Nephron progenitor cell (in vitro differentiated cells): ENCODE data around the gene PATJ.
"Not testable (repeated sequence)": the region's sequence is repeated elsewhere in the genome, so short reads cannot be mapped to it uniquely, and the experiment has no call there.

Experiments used
- DNase-seq: peaks from one replicate; pipeline ENCODE4 v3.0.0; 2021
- H3K27ac Mint-ChIP-seq: 2 replicates; pipeline ENCODE4 v1.8.0; 2021; ENCODE audit warnings: mild to moderate bottlenecking, moderate library complexity, mixed read lengths
- H3K27me3 Mint-ChIP-seq: 2 replicates; pipeline ENCODE4 v1.8.0; 2021; ENCODE audit warnings: mild to moderate bottlenecking, low read depth, mixed read lengths; ENCODE audit not compliant: poor library complexity
- H3K36me3 Mint-ChIP-seq: 2 replicates; pipeline ENCODE4 v1.8.0; 2021; ENCODE audit warnings: low read depth, mixed read lengths
- H3K4me1 Mint-ChIP-seq: 2 replicates; pipeline ENCODE4 v1.8.0; 2021; ENCODE audit warnings: mixed read lengths
- H3K4me3 Mint-ChIP-seq: 2 replicates; pipeline ENCODE4 v1.8.0; 2021; ENCODE audit warnings: mild to moderate bottlenecking, moderate library complexity, mixed read lengths
- H3K9me3 Mint-ChIP-seq: 2 replicates; pipeline ENCODE4 v1.8.0; 2021; ENCODE audit warnings: mild to moderate bottlenecking, moderate library complexity, mixed read lengths
- TF ChIP-seq, protein P1 (sequence below): fragments of 200-600 bp; sonication (generic); IDR thresholded peaks from 2 replicates; pipeline ENCODE4 v1.5.0; 2021; ENCODE audit warnings: antibody characterized with exemption

Gene PATJ

DNA sequence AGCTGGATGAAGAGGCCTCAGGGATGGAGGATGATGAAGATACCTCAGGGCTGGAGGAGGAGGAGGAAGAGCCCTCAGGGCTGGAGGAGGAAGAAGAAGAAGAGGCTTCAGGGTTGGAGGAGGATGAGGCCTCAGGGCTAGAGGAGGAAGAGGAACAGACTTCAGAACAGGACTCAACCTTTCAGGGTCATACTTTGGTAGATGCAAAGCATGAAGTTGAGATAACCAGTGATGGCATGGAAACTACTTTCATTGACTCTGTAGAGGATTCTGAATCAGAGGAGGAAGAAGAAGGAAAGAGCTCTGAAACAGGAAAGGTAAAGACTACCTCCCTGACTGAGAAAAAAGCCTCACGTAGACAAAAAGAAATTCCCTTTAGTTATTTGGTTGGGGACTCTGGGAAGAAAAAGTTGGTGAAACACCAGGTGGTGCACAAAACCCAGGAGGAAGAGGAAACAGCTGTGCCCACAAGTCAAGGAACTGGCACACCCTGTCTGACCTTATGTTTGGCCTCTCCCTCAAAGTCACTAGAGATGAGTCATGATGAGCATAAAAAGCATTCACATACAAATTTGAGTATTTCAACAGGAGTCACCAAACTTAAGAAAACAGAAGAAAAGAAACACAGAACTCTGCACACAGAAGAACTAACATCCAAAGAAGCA lies 467.8 kb downstream of the PATJ start:
- H3K36me3 Mint-ChIP-seq, result peaks cover 48% of the 10 kb centered on the region
- H3K27ac Mint-ChIP-seq, result no peak overlapping the region
- H3K27me3 Mint-ChIP-seq, result no peaks in the 10 kb centered on the region
- no peaks in the 10 kb centered on the region for H3K4me1 Mint-ChIP-seq
- DNase-seq, result no peak
- H3K4me3 Mint-ChIP-seq, result no peak overlapping the region
- H3K9me3 Mint-ChIP-seq, result peaks cover 61% of the 10 kb centered on the region
- TF ChIP-seq, protein P1, sequence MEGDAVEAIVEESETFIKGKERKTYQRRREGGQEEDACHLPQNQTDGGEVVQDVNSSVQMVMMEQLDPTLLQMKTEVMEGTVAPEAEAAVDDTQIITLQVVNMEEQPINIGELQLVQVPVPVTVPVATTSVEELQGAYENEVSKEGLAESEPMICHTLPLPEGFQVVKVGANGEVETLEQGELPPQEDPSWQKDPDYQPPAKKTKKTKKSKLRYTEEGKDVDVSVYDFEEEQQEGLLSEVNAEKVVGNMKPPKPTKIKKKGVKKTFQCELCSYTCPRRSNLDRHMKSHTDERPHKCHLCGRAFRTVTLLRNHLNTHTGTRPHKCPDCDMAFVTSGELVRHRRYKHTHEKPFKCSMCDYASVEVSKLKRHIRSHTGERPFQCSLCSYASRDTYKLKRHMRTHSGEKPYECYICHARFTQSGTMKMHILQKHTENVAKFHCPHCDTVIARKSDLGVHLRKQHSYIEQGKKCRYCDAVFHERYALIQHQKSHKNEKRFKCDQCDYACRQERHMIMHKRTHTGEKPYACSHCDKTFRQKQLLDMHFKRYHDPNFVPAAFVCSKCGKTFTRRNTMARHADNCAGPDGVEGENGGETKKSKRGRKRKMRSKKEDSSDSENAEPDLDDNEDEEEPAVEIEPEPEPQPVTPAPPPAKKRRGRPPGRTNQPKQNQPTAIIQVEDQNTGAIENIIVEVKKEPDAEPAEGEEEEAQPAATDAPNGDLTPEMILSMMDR, result no peak

DNA sequence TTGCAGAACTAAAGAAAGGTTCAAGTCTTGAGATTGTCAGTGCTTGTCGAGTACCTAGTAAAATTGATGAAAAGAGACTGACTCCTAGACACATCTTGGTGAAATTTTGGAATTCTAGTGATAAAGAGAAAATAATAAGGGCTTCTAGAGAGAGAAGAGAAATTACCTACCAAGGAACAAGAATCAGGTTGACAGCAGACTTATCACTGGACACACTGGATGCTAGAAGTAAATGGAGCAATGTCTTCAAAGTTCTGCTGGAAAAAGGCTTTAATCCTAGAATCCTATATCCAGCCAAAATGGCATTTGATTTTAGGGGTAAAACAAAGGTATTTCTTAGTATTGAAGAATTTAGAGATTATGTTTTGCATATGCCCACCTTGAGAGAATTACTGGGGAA lies 468.7 kb downstream of the PATJ start:
- TF ChIP-seq, protein P1, result no peak
- DNase-seq, result no peak
- Mint-ChIP-seq H3K4me1 (no peaks in the 10 kb centered on the region), H3K9me3 (peaks cover 57% of the 10 kb centered on the region), H3K27ac (no peak overlapping the region), H3K27me3 (no peaks in the 10 kb centered on the region), H3K36me3 (peaks cover 48% of the 10 kb centered on the region), H3K4me3 (no peak overlapping the region)

DNA sequence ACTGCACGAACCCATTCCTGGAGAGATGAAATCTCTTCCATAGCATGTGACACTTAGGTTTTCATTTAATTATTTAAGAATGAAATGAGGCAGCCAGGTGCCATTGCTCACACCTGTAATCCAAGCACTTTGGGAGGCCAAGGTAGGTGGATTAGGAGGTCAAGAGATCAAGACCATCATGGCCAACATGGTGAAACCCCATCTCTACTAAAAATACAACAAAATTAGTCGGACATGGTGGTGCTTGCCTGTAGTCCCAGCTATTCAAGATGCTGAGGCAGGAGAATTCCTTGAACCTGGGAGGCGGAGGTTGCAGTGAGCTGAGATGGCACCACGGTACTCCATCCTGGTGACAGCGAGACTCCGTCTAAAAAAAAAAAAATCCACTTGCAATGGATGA lies 470.1 kb downstream of the PATJ start:
- DNase-seq, result no peak
- H3K9me3 Mint-ChIP-seq, result peaks cover 46% of the 10 kb centered on the region
- TF ChIP-seq, protein P1, result no peak
- H3K4me3 Mint-ChIP-seq, result no peak overlapping the region
- no peak overlapping the region for H3K27ac Mint-ChIP-seq
- H3K36me3 Mint-ChIP-seq, result peaks cover 37% of the 10 kb centered on the region
- no peaks in the 10 kb centered on the region for H3K4me1 Mint-ChIP-seq
- H3K27me3 Mint-ChIP-seq, result peaks cover 3% of the 10 kb centered on the region

DNA sequence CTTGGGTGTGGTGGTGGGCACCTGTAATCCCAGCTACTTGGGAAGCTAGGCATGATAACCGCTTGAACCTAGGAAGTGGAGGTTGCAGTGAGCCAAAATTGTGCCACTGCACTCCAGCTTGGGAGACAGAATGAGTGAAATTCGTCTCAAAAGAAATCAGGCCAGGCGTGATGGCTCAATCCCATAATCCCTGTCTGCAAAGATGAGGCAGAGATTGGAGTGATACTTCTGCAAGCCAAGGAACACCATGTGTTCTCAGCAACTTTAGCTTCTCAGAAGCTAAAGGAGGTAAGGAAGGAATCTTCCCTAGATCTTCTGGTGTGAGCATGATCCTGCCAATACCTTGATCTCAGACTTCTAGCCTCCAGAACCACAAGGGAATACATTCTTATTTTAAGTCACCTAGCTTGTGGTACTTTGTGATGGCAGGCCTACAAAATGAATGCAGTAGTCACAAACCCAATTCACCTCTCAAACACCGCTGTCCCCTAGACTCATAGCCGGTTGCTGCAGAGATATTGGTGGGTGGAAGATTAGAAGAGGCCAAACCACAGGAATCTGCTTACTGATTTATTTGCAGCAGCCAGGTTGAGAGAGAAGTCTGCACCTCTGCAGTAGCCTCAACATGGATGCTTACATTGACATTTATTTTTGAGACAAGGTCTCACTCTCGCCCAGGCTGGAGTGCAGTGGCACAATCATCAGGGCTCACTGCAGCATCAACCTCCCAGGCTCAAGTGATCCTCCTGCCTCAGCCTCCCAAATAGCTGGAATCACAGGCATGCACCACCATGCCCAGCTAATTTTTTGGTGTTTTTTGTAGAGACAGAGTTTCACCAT lies 471.0 kb downstream of the PATJ start:
- H3K4me3 Mint-ChIP-seq, result no peak overlapping the region
- H3K4me1 Mint-ChIP-seq, result no peaks in the 10 kb centered on the region
- TF ChIP-seq, protein P1, result no peak
- H3K27me3 Mint-ChIP-seq, result peaks cover 3% of the 10 kb centered on the region
- DNase-seq, result no peak
- H3K36me3 Mint-ChIP-seq, result peaks cover 29% of the 10 kb centered on the region
- no peak overlapping the region for H3K27ac Mint-ChIP-seq
- peaks cover 40% of the 10 kb centered on the region for H3K9me3 Mint-ChIP-seq

DNA sequence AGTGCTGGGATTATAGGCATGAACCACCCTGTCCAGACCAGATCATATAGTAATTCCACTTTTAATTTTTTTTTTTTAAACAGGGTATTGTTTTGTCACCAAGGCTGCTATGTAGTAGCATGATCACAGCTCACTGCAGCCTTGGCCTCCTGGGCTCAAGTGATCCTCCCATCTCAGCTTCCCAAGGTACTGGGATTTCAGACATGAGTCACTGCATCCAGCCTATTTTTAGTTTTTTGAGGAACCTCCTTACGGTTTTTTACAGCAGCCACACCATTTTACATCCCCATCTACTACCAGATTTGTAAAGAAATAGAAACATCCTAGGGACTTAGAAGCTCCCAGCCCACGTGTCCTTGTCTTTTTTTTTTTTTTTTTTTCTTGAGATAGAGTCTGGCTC lies 476.3 kb downstream of the PATJ start:
- TF ChIP-seq, protein P1, result no peak
- no peaks in the 10 kb centered on the region for H3K4me1 Mint-ChIP-seq
- H3K4me3 Mint-ChIP-seq, result no peak overlapping the region
- no peak for DNase-seq
- peaks cover 3% of the 10 kb centered on the region for H3K27me3 Mint-ChIP-seq
- no peaks in the 10 kb centered on the region for H3K36me3 Mint-ChIP-seq
- no peak overlapping the region for H3K27ac Mint-ChIP-seq
- H3K9me3 Mint-ChIP-seq, result no peaks in the 10 kb centered on the region

DNA sequence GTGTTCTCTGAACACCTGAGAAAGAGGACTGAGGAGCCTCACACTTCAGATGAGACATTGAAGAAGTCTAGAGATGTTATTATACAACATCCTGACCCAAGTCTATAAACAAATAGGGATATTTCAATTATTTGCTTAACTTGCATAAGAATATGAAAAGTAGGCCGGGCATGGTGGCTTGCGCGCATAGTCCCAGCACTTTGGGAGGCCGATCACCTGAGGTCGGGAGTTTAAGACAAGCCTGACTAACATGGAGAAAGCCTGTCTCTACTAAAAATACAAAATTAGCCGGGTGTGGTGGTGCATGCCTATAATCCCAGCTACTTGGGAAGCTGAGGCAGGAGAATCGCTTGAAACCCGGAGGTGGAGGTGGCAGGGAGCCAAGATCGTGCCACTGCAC lies 478.2 kb downstream of the PATJ start:
- H3K36me3 Mint-ChIP-seq, H3K27ac Mint-ChIP-seq, H3K9me3 Mint-ChIP-seq, H3K4me1 Mint-ChIP-seq, H3K27me3 Mint-ChIP-seq, H3K4me3 Mint-ChIP-seq, DNase-seq: not testable (repeated sequence)
